Loucy (cell line): Measurements from ENCODE around the gene KXD1.

Experiments
- H2AFZ ChIP-seq: fragments of 200-600 bp; sonication (generic); 2 replicates; pipeline ENCODE4 v1.6.0; 2016; ENCODE audit warnings: antibody characterized with exemption, mild to moderate bottlenecking, low read length, moderate library complexity
- H3F3A ChIP-seq: fragments of 200-600 bp; 2 replicates; pipeline ENCODE4 v1.6.0; 2016; ENCODE audit warnings: antibody characterized with exemption, low read depth, mild to moderate bottlenecking
- H3K27me3 ChIP-seq: fragments of 200-600 bp; sonication (generic); 2 replicates; pipeline ENCODE4 v1.6.1; 2014; ENCODE audit warnings: low read length, mild to moderate bottlenecking; ENCODE audit not compliant: insufficient read depth, poor library complexity, severe bottlenecking
- H3K36me3 ChIP-seq: fragments of 200-600 bp; sonication (generic); 2 replicates; pipeline ENCODE4 v1.6.1; 2016; ENCODE audit warnings: low read length; ENCODE audit not compliant: insufficient read depth
- H3K4me1 ChIP-seq: fragments of 200-600 bp; sonication (generic); 2 replicates; pipeline ENCODE4 v1.5.1; 2014; ENCODE audit warnings: low read length, mild to moderate bottlenecking; ENCODE audit not compliant: insufficient read depth, poor library complexity, severe bottlenecking
- H3K4me2 ChIP-seq: fragments of 200-600 bp; sonication (generic); 2 replicates; pipeline ENCODE4 v1.6.0; 2014; ENCODE audit warnings: antibody characterized with exemption, low read length, low read depth, mild to moderate bottlenecking; ENCODE audit not compliant: poor library complexity, severe bottlenecking
- H3K4me3 ChIP-seq: fragments of 200-600 bp; sonication (generic); 2 replicates; pipeline ENCODE4 v1.5.1; 2014; ENCODE audit warnings: low read length, mild to moderate bottlenecking, mixed read lengths; ENCODE audit not compliant: poor library complexity, severe bottlenecking
- H3K79me2 ChIP-seq: fragments of 200-600 bp; sonication (generic); 2 replicates; pipeline ENCODE4 v1.6.1; 2014; ENCODE audit warnings: low read length; ENCODE audit not compliant: insufficient read depth
- H3K9ac ChIP-seq: fragments of 200-600 bp; sonication (generic); 2 replicates; pipeline ENCODE4 v1.6.0; 2014; ENCODE audit warnings: mild to moderate bottlenecking, low read depth, low read length, moderate library complexity; ENCODE audit not compliant: poor library complexity, severe bottlenecking
- H3K9me2 ChIP-seq: fragments of 200-600 bp; sonication (generic); replicated peaks from 2 replicates; pipeline ENCODE4 v1.6.1; 2016; ENCODE audit warnings: low read depth, low read length, mixed read lengths
- H3K9me3 ChIP-seq: fragments of 200-600 bp; sonication (generic); 2 replicates; pipeline ENCODE4 v1.6.1; 2014; ENCODE audit warnings: mild to moderate bottlenecking, antibody characterized with exemption, low read length, low read depth; ENCODE audit not compliant: insufficient read depth
- H4K20me1 ChIP-seq: fragments of 200-600 bp; sonication (generic); 2 replicates; pipeline ENCODE4 v1.6.0; 2014; ENCODE audit warnings: antibody characterized with exemption, low read length, mild to moderate bottlenecking; ENCODE audit not compliant: insufficient read depth, poor library complexity, severe bottlenecking
- CTCF ChIP-seq: fragments of 200-600 bp; sonication (generic); conservative IDR thresholded peaks from 2 replicates; pipeline ENCODE4 v1.5.1; 2014; ENCODE audit warnings: mild to moderate bottlenecking, antibody characterized with exemption, low read length
- EZH2phosphoT487 ChIP-seq: fragments of 200-600 bp; IDR thresholded peaks from 2 replicates; pipeline ENCODE4 v1.6.1; 2018; ENCODE audit warnings: antibody characterized with exemption, mild to moderate bottlenecking, moderate library complexity, borderline replicate concordance

The KXD1 gene

GRCh38 chr19:18513868-18514267 lies 43.8 kb upstream of the KXD1 start:
- peaks cover 26% of the 10 kb centered on the region for H3K4me1 ChIP-seq
- TF ChIP-seq CTCF = no peak
- H3K9ac ChIP-seq = no peak overlapping the region
- no peaks in the 10 kb centered on the region for H3F3A ChIP-seq
- peaks cover 18% of the 10 kb centered on the region for H4K20me1 ChIP-seq
- H3K36me3 ChIP-seq = no peaks in the 10 kb centered on the region
- no peak overlapping the region for H3K4me2 ChIP-seq
- H3K9me2 ChIP-seq = no peaks in the 10 kb centered on the region
- H2AFZ ChIP-seq = no peak overlapping the region
- H3K27me3 ChIP-seq = no peaks in the 10 kb centered on the region
- H3K4me3 ChIP-seq = no peak overlapping the region
- peaks cover 97% of the 10 kb centered on the region for H3K79me2 ChIP-seq
- no peaks in the 10 kb centered on the region for H3K9me3 ChIP-seq

GRCh38 chr19:18514800-18515682 lies 42.6 kb upstream of the KXD1 start:
- Histone ChIP-seq H3K36me3 (no peaks in the 10 kb centered on the region), H3K79me2 (peaks cover 97% of the 10 kb centered on the region), H3K9me3 (no peaks in the 10 kb centered on the region), H3K4me1 (peaks cover 20% of the 10 kb centered on the region), H4K20me1 (peaks cover 27% of the 10 kb centered on the region), H3K9ac (no peak overlapping the region), H3K9me2 (no peaks in the 10 kb centered on the region), H3F3A (no peaks in the 10 kb centered on the region), H3K27me3 (no peaks in the 10 kb centered on the region), H2AFZ (no peak overlapping the region), H3K4me2 (peak overlapping the region; percentile 30), H3K4me3 (no peak overlapping the region)
- TF ChIP-seq CTCF = no peak
- TF ChIP-seq EZH2phosphoT487 = no peak

GRCh38 chr19:18515959-18516358 lies 41.7 kb upstream of the KXD1 start:
- peaks cover 31% of the 10 kb centered on the region for H4K20me1 ChIP-seq
- TF ChIP-seq CTCF (no peak), EZH2phosphoT487 (no peak)
- no peaks in the 10 kb centered on the region for H3K9me2 ChIP-seq
- H3K27me3 ChIP-seq = no peaks in the 10 kb centered on the region
- H3K36me3 ChIP-seq = no peaks in the 10 kb centered on the region
- peaks cover 20% of the 10 kb centered on the region for H3K4me1 ChIP-seq
- H3K9me3 ChIP-seq = no peaks in the 10 kb centered on the region
- H3F3A ChIP-seq = no peaks in the 10 kb centered on the region
- peak overlapping the region; percentile 30 for H3K4me2 ChIP-seq
- H2AFZ ChIP-seq = no peak overlapping the region
- H3K9ac ChIP-seq = peak overlapping the region; percentile 49
- peaks cover 98% of the 10 kb centered on the region for H3K79me2 ChIP-seq
- no peak overlapping the region for H3K4me3 ChIP-seq
